GM19023 (cell line): Measurements from ENCODE around the gene KIF22.
"Not testable (repeated sequence)": the region's sequence is repeated elsewhere in the genome, so short reads cannot be mapped to it uniquely, and the experiment has no call there.

Source experiments
- ATAC-seq: cut with Tn5 transposase; IDR thresholded peaks from one replicate; pipeline ENCODE4 v1.9.1; 2021; ENCODE audit warnings: mild to moderate bottlenecking, moderate library complexity; ENCODE audit not compliant: unreplicated experiment

Gene KIF22

GRCh38 chr16:29765167-29766032, 25.2 kb upstream of the KIF22 start:
- ATAC-seq = no peak

GRCh38 chr16:29766571-29766970, 24.0 kb upstream of the KIF22 start:
- ATAC-seq = no peak

- ATAC-seq = no peak
Observed at GRCh38 chr16:29767062-29767461, 23.5 kb upstream of the KIF22 start.

- no peak for ATAC-seq
Observed at GRCh38 chr16:29769507-29769906, 21.0 kb upstream of the KIF22 start.

- no peak for ATAC-seq
Observed at GRCh38 chr16:29770250-29770929, 20.2 kb upstream of the KIF22 start.

- ATAC-seq = not testable (repeated sequence)
Observed at GRCh38 chr16:29772330-29772729, 18.2 kb upstream of the KIF22 start.

GRCh38 chr16:29774730-29775129, 15.8 kb upstream of the KIF22 start:
- no peak for ATAC-seq

- ATAC-seq = no peak
Observed at GRCh38 chr16:29775742-29776408, 14.7 kb upstream of the KIF22 start.

GRCh38 chr16:29777576-29778350, 12.8 kb upstream of the KIF22 start, which contains the start of gene ZG16:
ZG16 (plus strand) TSS chr16:29778256; CDS start chr16:29779267, 1,011 bp downstream.
- no peak for ATAC-seq

- ATAC-seq = no peak
Observed at GRCh38 chr16:29779474-29779873, 11.1 kb upstream of the KIF22 start.

GRCh38 chr16:29783094-29783953, 7.2 kb upstream of the KIF22 start:
- ATAC-seq = not testable (repeated sequence)

GRCh38 chr16:29784157-29784556, 6.4 kb upstream of the KIF22 start:
- no peak for ATAC-seq

GRCh38 chr16:29784901-29785500, 5.5 kb upstream of the KIF22 start:
- ATAC-seq = no peak

- not testable (repeated sequence) for ATAC-seq
Observed at GRCh38 chr16:29787155-29787554, 3.4 kb upstream of the KIF22 start.

GRCh38 chr16:29789775-29790182, 772 bp upstream of the KIF22 start:
- ATAC-seq = no peak

- ATAC-seq = peak; percentile 20
Observed at GRCh38 chr16:29790949-29791844, 646 bp downstream of the KIF22 start.

- ATAC-seq = no peak
Observed at GRCh38 chr16:29791845-29792807, 1.6 kb downstream of the KIF22 start.
